ENCODE measurements around the gene MINDY2.
A peak's percentile ranks its signal among the peaks of the same experiment; 100 is the strongest.
"Not testable (repeated sequence)": the region's sequence is repeated elsewhere in the genome, so short reads cannot be mapped to it uniquely, and the experiment has no call there.

The MINDY2 gene

GRCh38 chr15:58830556-58830955, 59.5 kb downstream of the MINDY2 start:
- DNase-seq (ENCODE audit: low spot score): no peak

GRCh38 chr15:58833681-58834426, 62.8 kb downstream of the MINDY2 start:
- DNase-seq (ENCODE audit: low spot score): not testable (repeated sequence)

GRCh38 chr15:58839485-58839884, 68.4 kb downstream of the MINDY2 start:
- no peak for DNase-seq (ENCODE audit: low spot score)

GRCh38 chr15:58840048-58840447, 68.9 kb downstream of the MINDY2 start:
- DNase-seq (ENCODE audit: low spot score): no peak

- no peak for DNase-seq (ENCODE audit: low spot score)
Observed at GRCh38 chr15:58842713-58843396, 71.8 kb downstream of the MINDY2 start.

GRCh38 chr15:58851205-58851604, 80.1 kb downstream of the MINDY2 start:
- not testable (repeated sequence) for DNase-seq (ENCODE audit: low spot score)

- no peak for DNase-seq (ENCODE audit: low spot score)
Observed at GRCh38 chr15:58852347-58852746, 81.2 kb downstream of the MINDY2 start.

- DNase-seq (ENCODE audit: low spot score): no peak
Observed at GRCh38 chr15:58854593-58854992, 83.5 kb downstream of the MINDY2 start.

GRCh38 chr15:58856086-58856485, 85.0 kb downstream of the MINDY2 start:
- DNase-seq (ENCODE audit: low spot score): no peak

- not testable (repeated sequence) for DNase-seq (ENCODE audit: low spot score)
Observed at GRCh38 chr15:58856621-58857020, 85.5 kb downstream of the MINDY2 start.

- DNase-seq (ENCODE audit: low spot score): no peak
Observed at GRCh38 chr15:58862326-58862725, 91.2 kb downstream of the MINDY2 start.

GRCh38 chr15:58864602-58865424, 93.7 kb downstream of the MINDY2 start:
- DNase-seq (ENCODE audit: low spot score): peak; percentile 42

- peak; percentile 44 for DNase-seq (ENCODE audit: low spot score)
Observed at GRCh38 chr15:58865425-58865880, 94.4 kb downstream of the MINDY2 start.

GRCh38 chr15:58867926-58868325, 96.8 kb downstream of the MINDY2 start:
- DNase-seq (ENCODE audit: low spot score): no peak

GRCh38 chr15:58870451-58870850, 99.3 kb downstream of the MINDY2 start:
- DNase-seq (ENCODE audit: low spot score): no peak

- no peak for DNase-seq (ENCODE audit: low spot score)
Observed at GRCh38 chr15:58873267-58873666, 102.2 kb downstream of the MINDY2 start.

- DNase-seq (ENCODE audit: low spot score): no peak
Observed at GRCh38 chr15:58875343-58875742, 104.2 kb downstream of the MINDY2 start.

- no peak for DNase-seq (ENCODE audit: low spot score)
Observed at GRCh38 chr15:58876306-58877106, 105.4 kb downstream of the MINDY2 start.

- no peak for DNase-seq (ENCODE audit: low spot score)
Observed at GRCh38 chr15:58877999-58878825, 107.1 kb downstream of the MINDY2 start.

GRCh38 chr15:58880320-58880719, 109.2 kb downstream of the MINDY2 start:
- no peak for DNase-seq (ENCODE audit: low spot score)

- no peak for DNase-seq (ENCODE audit: low spot score)
Observed at GRCh38 chr15:58882243-58882642, 111.1 kb downstream of the MINDY2 start.

Measured in HuH-7.5 (cell line).